Tibial artery (tissue), 4 donors: ENCODE data around the gene BSX.
A peak's percentile ranks its signal among the peaks of the same experiment; 100 is the strongest.

Experiments
- DNase-seq, 2 donors: peaks; one replicate each; pipeline ENCODE4 v3.0.0-alpha.2; 2019
- H3K27ac ChIP-seq, 2 donors: fragments of 200-600 bp; sonication (generic) in 1 of 2; 1 replicate in 1 of 2; 2 replicates in 1 of 2; pipeline ENCODE4 v1.5.1; 2018 to 2019; ENCODE audit warnings: mild to moderate bottlenecking in 1 of 2
- H3K27me3 ChIP-seq, 2 donors: fragments of 200-600 bp; sonication (generic) in 1 of 2; one replicate each; pipeline versions ENCODE4 v1.5.1 to v1.6.0; 2016 to 2019
- H3K36me3 ChIP-seq, 3 donors: fragments of 200-600 bp; sonication (generic) in 2 of 3; one replicate each; pipeline ENCODE4 v1.5.1; 2016 to 2019; ENCODE audit warnings: mild to moderate bottlenecking in 2 of 3
- H3K4me1 ChIP-seq, 4 donors: fragments of 200-600 bp; sonication (generic) in 2 of 4; 1 replicate in 3 of 4; 2 replicates in 1 of 4; pipeline ENCODE4 v1.5.1; 2016 to 2019
- H3K4me3 ChIP-seq, 2 donors: fragments of 200-600 bp; sonication (generic) in 1 of 2; 1 replicate in 1 of 2; 2 replicates in 1 of 2; pipeline ENCODE4 v1.5.1; 2018 to 2019; ENCODE audit warnings: mild to moderate bottlenecking in 2 of 2
- H3K9me3 ChIP-seq, 3 donors: fragments of 200-600 bp; sonication (generic) in 1 of 3; one replicate each; pipeline ENCODE4 v1.5.1; 2016 to 2019
- CTCF ChIP-seq, 2 experiments: fragments of 200-600 bp in 1 of 2; fragments of 450-650 bp in 1 of 2; IDR thresholded peaks; one replicate each; pipeline ENCODE4 v1.5.1; 2017 to 2019; ENCODE audit warnings: antibody characterized with exemption in 2 of 2, mild to moderate bottlenecking in 1 of 2, moderate library complexity in 1 of 2
- intact Hi-C: fragments of 100-400 bp; cut with DNase I; formaldehyde crosslinking; loops from one replicate; pipeline ENCODE4 v1.15.0; 2023; ENCODE audit warnings: low total_unique reads

BSX gene

GRCh38 chr11:122976734-122977469 lies 4.7 kb downstream of the BSX start:
- H3K9me3 ChIP-seq = no peaks in the 10 kb centered on the region
- H3K36me3 ChIP-seq = no peaks in the 10 kb centered on the region
- H3K27ac ChIP-seq = no peak overlapping the region
- peaks cover 0 to 25% (median 18%) of the 10 kb centered on the region in 4 donors for H3K4me1 ChIP-seq
- H3K4me3 ChIP-seq = peak overlapping the region in 1 of 2 donors; percentile 34
- intact Hi-C loops = no loop called here
- no peak for TF ChIP-seq CTCF (IDR thresholded peaks at IDR 0.05)
- no peak for DNase-seq
- peaks cover 7 to 74% of the 10 kb centered on the region in 2 donors for H3K27me3 ChIP-seq

- TF ChIP-seq CTCF (IDR thresholded peaks at IDR 0.05) = no peak
- Histone ChIP-seq H3K4me1 (peaks cover 0 to 25% (median 18%) of the 10 kb centered on the region in 4 donors), H3K27ac (no peak overlapping the region), H3K4me3 (no peak overlapping the region), H3K36me3 (no peaks in the 10 kb centered on the region), H3K9me3 (no peaks in the 10 kb centered on the region), H3K27me3 (peaks cover 7 to 67% of the 10 kb centered on the region in 2 donors)
- DNase-seq = no peak
- intact Hi-C loops = no loop called here
Measured at GRCh38 chr11:122976061-122976733, 5.4 kb downstream of the BSX start.

GRCh38 chr11:122963961-122964360 lies 17.7 kb downstream of the BSX start:
- no peak for DNase-seq
- Histone ChIP-seq H3K4me1 (no peaks in the 10 kb centered on the region), H3K27me3 (no peaks in the 10 kb centered on the region), H3K4me3 (no peak overlapping the region), H3K27ac (no peak overlapping the region), H3K9me3 (no peaks in the 10 kb centered on the region), H3K36me3 (peaks cover 0 to 7% (median 6%) of the 10 kb centered on the region in 3 donors)
- intact Hi-C loops = no loop called here
- TF ChIP-seq CTCF (IDR thresholded peaks at IDR 0.05) = no peak

- Histone ChIP-seq H3K4me3 (no peak overlapping the region), H3K4me1 (no peaks in the 10 kb centered on the region), H3K27me3 (no peaks in the 10 kb centered on the region), H3K27ac (no peak overlapping the region), H3K36me3 (peaks cover 0 to 6% (median 5%) of the 10 kb centered on the region in 3 donors), H3K9me3 (no peaks in the 10 kb centered on the region)
- no peak for DNase-seq
- no peak for TF ChIP-seq CTCF (IDR thresholded peaks at IDR 0.05)
- intact Hi-C loops = no loop called here
Measured at GRCh38 chr11:122954455-122954854, 27.2 kb downstream of the BSX start.

GRCh38 chr11:122951211-122951610 lies 30.4 kb downstream of the BSX start:
- Histone ChIP-seq H3K9me3 (no peaks in the 10 kb centered on the region), H3K36me3 (peaks cover 15 to 18% (median 18%) of the 10 kb centered on the region in 3 donors), H3K4me3 (no peak overlapping the region), H3K27ac (no peak overlapping the region), H3K4me1 (no peaks in the 10 kb centered on the region), H3K27me3 (no peaks in the 10 kb centered on the region)
- no peak for DNase-seq
- TF ChIP-seq CTCF (IDR thresholded peaks at IDR 0.05) = no peak
- intact Hi-C loops = no loop called here
